Neural progenitor cell (in vitro differentiated cells): ENCODE results near the gene PDE8B. TPM values are rescaled to one million over a fixed set of nuclear protein-coding genes. Genes with fewer than 3 reads are reported as not detected.

ENCODE experiments used
- DNase-seq: peaks from one replicate; pipeline ENCODE4 v3.0.0-alpha.2; 2016; ENCODE audit warnings: low spot score
- H2AFZ ChIP-seq: fragments of 200-600 bp; sonication (generic); replicated peaks from 2 replicates; pipeline ENCODE4 v1.6.1; 2016; ENCODE audit warnings: antibody characterized with exemption
- H3F3A ChIP-seq: fragments of 200-600 bp; sonication (generic); 2 replicates; pipeline ENCODE4 v1.6.1; 2016; ENCODE audit warnings: antibody characterized with exemption, low read depth
- H3K27ac ChIP-seq: fragments of 200-600 bp; sonication (generic); 2 replicates; pipeline ENCODE4 v1.5.1; 2016; ENCODE audit warnings: mild to moderate bottlenecking
- H3K27me3 ChIP-seq: fragments of 200-600 bp; sonication (generic); 2 replicates; pipeline ENCODE4 v1.6.1; 2016; ENCODE audit warnings: mild to moderate bottlenecking, moderate library complexity
- H3K36me3 ChIP-seq: fragments of 200-600 bp; sonication (generic); 2 replicates; pipeline ENCODE4 v1.5.1; 2016
- H3K4me1 ChIP-seq: fragments of 200-600 bp; sonication (generic); 2 replicates; pipeline ENCODE4 v1.6.1; 2016; ENCODE audit warnings: mixed run types
- H3K4me2 ChIP-seq: fragments of 200-600 bp; sonication (generic); 2 replicates; pipeline ENCODE4 v1.6.1; 2016
- H3K4me3 ChIP-seq: fragments of 200-600 bp; sonication (generic); 2 replicates; pipeline ENCODE4 v1.5.1; 2016
- H3K79me2 ChIP-seq: fragments of 200-600 bp; sonication (generic); 2 replicates; pipeline ENCODE4 v1.6.1; 2016; ENCODE audit warnings: low read depth
- H3K9ac ChIP-seq: fragments of 200-600 bp; sonication (generic); 2 replicates; pipeline ENCODE4 v1.6.1; 2016
- H3K9me3 ChIP-seq: fragments of 200-600 bp; sonication (generic); 2 replicates; pipeline ENCODE4 v1.5.1; 2016; ENCODE audit warnings: low read depth
- H4K20me1 ChIP-seq: fragments of 200-600 bp; sonication (generic); 2 replicates; pipeline ENCODE4 v1.6.1; 2016; ENCODE audit warnings: low read depth
- H3K27ac Mint-ChIP-seq: 3 replicates; pipeline ENCODE4 v1.8.0; 2021; ENCODE audit warnings: mixed read lengths
- H3K27me3 Mint-ChIP-seq: 2 replicates; pipeline ENCODE4 v1.8.0; 2022; ENCODE audit warnings: low read depth, mild to moderate bottlenecking, inconsistent platforms, moderate library complexity, mixed read lengths; ENCODE audit not compliant: insufficient read depth
- H3K36me3 Mint-ChIP-seq: 3 replicates; pipeline ENCODE4 v1.8.0; 2021; ENCODE audit warnings: mixed read lengths
- H3K4me1 Mint-ChIP-seq: 3 replicates; pipeline ENCODE4 v1.8.0; 2021; ENCODE audit warnings: mixed read lengths
- H3K4me3 Mint-ChIP-seq: 3 replicates; pipeline ENCODE4 v1.8.0; 2021; ENCODE audit warnings: mild to moderate bottlenecking, moderate library complexity, mixed read lengths
- H3K9me3 Mint-ChIP-seq: 3 replicates; pipeline ENCODE4 v1.8.0; 2020; ENCODE audit warnings: mixed read lengths
- CTCF ChIP-seq: fragments of 200-600 bp; sonication (generic); IDR thresholded peaks from 2 replicates; pipeline ENCODE4 v1.5.1; 2017; ENCODE audit warnings: antibody characterized with exemption, mild to moderate bottlenecking
- EZH2 ChIP-seq: fragments of 200-600 bp; sonication (generic); IDR thresholded peaks from 2 replicates; pipeline ENCODE4 v1.6.1; 2017; ENCODE audit warnings: antibody characterized with exemption, mild to moderate bottlenecking, moderate library complexity
- EZH2phosphoT487 ChIP-seq: fragments of 200-600 bp; sonication (generic); IDR thresholded peaks from 2 replicates; pipeline ENCODE4 v1.6.1; 2017; ENCODE audit warnings: antibody characterized with exemption
- total RNA-seq: library from RNA; depleted of rRNA; stranded (reverse); fragments of >200 nt; gene quantifications from 2 replicates; pipeline ENCODE4 v1.2.3, GENCODE V29; 2015; ENCODE audit warnings: low replicate concordance

PDE8B gene
- total RNA-seq, 1 donor from 2014 or later = 4.3 TPM

GRCh38 chr5:77281969-77282336 is 71.5 kb downstream of the PDE8B start:
- H3K4me1 Mint-ChIP-seq = no peaks in the 10 kb centered on the region
- no peaks in the 10 kb centered on the region for H3K27me3 Mint-ChIP-seq
- H3K27me3 ChIP-seq = no peaks in the 10 kb centered on the region
- no peaks in the 10 kb centered on the region for H3K4me1 ChIP-seq
- no peaks in the 10 kb centered on the region for H3K36me3 ChIP-seq
- no peaks in the 10 kb centered on the region for H4K20me1 ChIP-seq
- H3K27ac Mint-ChIP-seq = no peak overlapping the region
- no peak overlapping the region for H2AFZ ChIP-seq
- H3K79me2 ChIP-seq = no peaks in the 10 kb centered on the region
- no peaks in the 10 kb centered on the region for H3F3A ChIP-seq
- H3K9me3 Mint-ChIP-seq = no peaks in the 10 kb centered on the region
- no peaks in the 10 kb centered on the region for H3K36me3 Mint-ChIP-seq
- TF ChIP-seq CTCF (no peak), EZH2 (no peak), EZH2phosphoT487 (no peak)
- DNase-seq = no peak
- no peak overlapping the region for H3K4me3 Mint-ChIP-seq
- no peak overlapping the region for H3K4me3 ChIP-seq
- H3K9ac ChIP-seq = no peak overlapping the region
- H3K9me3 ChIP-seq = no peaks in the 10 kb centered on the region
- H3K27ac ChIP-seq = no peak overlapping the region
- H3K4me2 ChIP-seq = no peak overlapping the region

- Histone ChIP-seq H4K20me1 (no peaks in the 10 kb centered on the region), H3K27me3 (no peaks in the 10 kb centered on the region), H3K9ac (no peak overlapping the region), H3K79me2 (no peaks in the 10 kb centered on the region), H3K9me3 (no peaks in the 10 kb centered on the region), H2AFZ (no peak overlapping the region), H3K4me1 (no peaks in the 10 kb centered on the region), H3K4me2 (no peak overlapping the region), H3K4me3 (no peak overlapping the region), H3F3A (no peaks in the 10 kb centered on the region), H3K27ac (no peak overlapping the region), H3K36me3 (no peaks in the 10 kb centered on the region)
- no peak overlapping the region for H3K4me3 Mint-ChIP-seq
- H3K27ac Mint-ChIP-seq = no peak overlapping the region
- DNase-seq = peak; percentile 20
- H3K27me3 Mint-ChIP-seq = no peaks in the 10 kb centered on the region
- H3K4me1 Mint-ChIP-seq = no peaks in the 10 kb centered on the region
- H3K9me3 Mint-ChIP-seq = no peaks in the 10 kb centered on the region
- no peaks in the 10 kb centered on the region for H3K36me3 Mint-ChIP-seq
- TF ChIP-seq CTCF = no peak
- TF ChIP-seq EZH2 = no peak
- no peak for TF ChIP-seq EZH2phosphoT487
These were observed 72.0 kb downstream of the PDE8B start for GRCh38 chr5:77282337-77283027.

- no peak overlapping the region for H2AFZ ChIP-seq
- DNase-seq = no peak
- TF ChIP-seq EZH2 (no peak), EZH2phosphoT487 (no peak), CTCF (no peak)
- Mint-ChIP-seq H3K4me3 (no peak overlapping the region), H3K36me3 (no peaks in the 10 kb centered on the region), H3K9me3 (no peaks in the 10 kb centered on the region), H3K27ac (no peak overlapping the region), H3K27me3 (no peaks in the 10 kb centered on the region), H3K4me1 (no peaks in the 10 kb centered on the region)
- no peak overlapping the region for H3K27ac ChIP-seq
- H3K4me1 ChIP-seq = no peaks in the 10 kb centered on the region
- H3K79me2 ChIP-seq = no peaks in the 10 kb centered on the region
- H3K9me3 ChIP-seq = no peaks in the 10 kb centered on the region
- no peak overlapping the region for H3K4me3 ChIP-seq
- no peaks in the 10 kb centered on the region for H4K20me1 ChIP-seq
- H3K9ac ChIP-seq = no peak overlapping the region
- no peaks in the 10 kb centered on the region for H3K27me3 ChIP-seq
- H3K4me2 ChIP-seq = no peak overlapping the region
- H3F3A ChIP-seq = no peaks in the 10 kb centered on the region
- no peaks in the 10 kb centered on the region for H3K36me3 ChIP-seq
These were observed 74.9 kb downstream of the PDE8B start for GRCh38 chr5:77285251-77285841.
